Neuronal stem cell (in vitro differentiated cells): ENCODE results near the gene COL12A1.

Experiments
- DNase-seq: peaks from one replicate; pipeline ENCODE4 v3.0.0-alpha.2; 2013; ENCODE audit warnings: low spot score
- H2AFZ ChIP-seq: one replicate; pipeline ENCODE4 v1.6.1; 2013; ENCODE audit warnings: mild to moderate bottlenecking, low read length, inconsistent platforms
- H2AK5ac ChIP-seq: 2 replicates; pipeline ENCODE4 v1.6.1; 2013; ENCODE audit warnings: low read depth, mild to moderate bottlenecking, inconsistent platforms, low read length, moderate library complexity, mixed read lengths
- H2BK120ac ChIP-seq: 2 replicates; pipeline ENCODE4 v1.6.1; 2013; ENCODE audit warnings: low read depth, mild to moderate bottlenecking, inconsistent platforms, low read length, moderate library complexity, mixed read lengths
- H2BK12ac ChIP-seq: one replicate; pipeline ENCODE4 v1.6.1; 2013; ENCODE audit warnings: low read length, inconsistent platforms
- H2BK15ac ChIP-seq: 2 replicates; pipeline ENCODE4 v1.6.1; 2013; ENCODE audit warnings: mild to moderate bottlenecking, low read length, inconsistent platforms, mixed read lengths
- H2BK5ac ChIP-seq: one replicate; pipeline ENCODE4 v1.6.1; 2013; ENCODE audit warnings: inconsistent platforms, mild to moderate bottlenecking, low read length, moderate library complexity
- H3K14ac ChIP-seq: one replicate; pipeline ENCODE4 v1.6.1; 2013; ENCODE audit warnings: low read length, inconsistent platforms
- H3K18ac ChIP-seq: 2 replicates; pipeline ENCODE4 v1.6.1; 2013; ENCODE audit warnings: low read length, inconsistent platforms
- H3K23ac ChIP-seq: 2 replicates; pipeline ENCODE4 v1.6.1; 2013; ENCODE audit warnings: low read depth, mild to moderate bottlenecking, mixed read lengths, low read length, inconsistent platforms; ENCODE audit not compliant: poor library complexity
- H3K27ac ChIP-seq: replicated peaks from 3 replicates; pipeline ENCODE4 v1.5.1; 2013; ENCODE audit warnings: low read length, inconsistent platforms
- H3K27me3 ChIP-seq, 3 experiments: 2 replicates each; pipeline ENCODE4 v1.6.1; 2013; ENCODE audit warnings: low read length in 3 of 3, mild to moderate bottlenecking in 2 of 3, inconsistent platforms in 1 of 3, low read depth in 1 of 3, mixed read lengths in 1 of 3, moderate library complexity in 1 of 3; ENCODE audit not compliant: control insufficient read depth in 3 of 3, insufficient read depth in 3 of 3
- H3K36me3 ChIP-seq, 2 donors: replicated peaks in 1 of 2; 2 replicates each; pipeline ENCODE4 v1.6.1; 2013; ENCODE audit warnings: low read length in 2 of 2; ENCODE audit not compliant: control insufficient read depth in 2 of 2, insufficient read depth in 2 of 2
- H3K4ac ChIP-seq: 2 replicates; pipeline ENCODE4 v1.6.1; 2013; ENCODE audit warnings: inconsistent platforms, mild to moderate bottlenecking, low read length, moderate library complexity
- H3K4me1 ChIP-seq, 2 donors: 1 replicate in 1 of 2; 2 replicates in 1 of 2; pipeline ENCODE4 v1.6.1; 2013; ENCODE audit warnings: low read length in 2 of 2, low read depth in 1 of 2; ENCODE audit not compliant: control insufficient read depth in 2 of 2, insufficient read depth in 1 of 2
- H3K4me2 ChIP-seq: one replicate; pipeline ENCODE4 v1.6.1; 2013; ENCODE audit warnings: mild to moderate bottlenecking, low read length, inconsistent platforms; ENCODE audit not compliant: insufficient read depth, poor library complexity, severe bottlenecking
- H3K4me3 ChIP-seq, 2 donors: 2 replicates each; pipeline ENCODE4 v1.5.1; 2013; ENCODE audit warnings: low read length in 2 of 2, mild to moderate bottlenecking in 2 of 2, inconsistent platforms in 1 of 2, moderate library complexity in 1 of 2
- H3K79me1 ChIP-seq: one replicate; pipeline ENCODE4 v1.6.1; 2013; ENCODE audit warnings: low read depth, mild to moderate bottlenecking, inconsistent platforms, low read length, moderate library complexity
- H3K9ac ChIP-seq: one replicate; pipeline ENCODE4 v1.6.1; 2013; ENCODE audit warnings: mild to moderate bottlenecking, low read depth, low read length, inconsistent platforms; ENCODE audit not compliant: poor library complexity
- H3K9me3 ChIP-seq, 2 donors: replicated peaks in 1 of 2; 2 replicates each; pipeline versions ENCODE3 to v1.6.1; 2013; ENCODE audit warnings: low read length in 2 of 2, mild to moderate bottlenecking in 2 of 2, inconsistent platforms in 1 of 2, low read depth in 1 of 2, mixed read lengths in 1 of 2, moderate library complexity in 1 of 2; ENCODE audit not compliant: control insufficient read depth in 2 of 2, insufficient read depth in 1 of 2
- H4K8ac ChIP-seq: one replicate; pipeline ENCODE4 v1.6.1; 2013; ENCODE audit warnings: low read depth, mild to moderate bottlenecking, inconsistent platforms, low read length, moderate library complexity
- H4K91ac ChIP-seq: one replicate; pipeline ENCODE4 v1.6.1; 2013; ENCODE audit warnings: low read length, low read depth, mild to moderate bottlenecking, inconsistent platforms; ENCODE audit not compliant: poor library complexity
- WGBS, 2 donors: extraction: QIAGEN DNeasy Blood & Tissue Kit; methylation state at CpG; one replicate each; pipeline ENCODE4 v1.1.7; 2013; ENCODE audit warnings: missing lambda C conversion rate in 2 of 2, mixed read lengths in 1 of 2; ENCODE audit not compliant: insufficient read length in 2 of 2, insufficient replicate concordance in 1 of 2; ENCODE audit errors: extremely low coverage in 2 of 2; 5-methylcytosine and 5-hydroxymethylcytosine counted together

COL12A1 gene

GRCh38 chr6:75220357-75220756, 14.5 kb upstream of the COL12A1 start:
- no peak overlapping the region for H2BK5ac ChIP-seq
- H2BK12ac ChIP-seq: no peak overlapping the region
- H2AFZ ChIP-seq: no peak overlapping the region
- no peak overlapping the region for H3K18ac ChIP-seq
- H3K79me1 ChIP-seq: no peaks in the 10 kb centered on the region
- H4K8ac ChIP-seq: no peak overlapping the region
- no peak overlapping the region for H3K4me2 ChIP-seq
- H2BK15ac ChIP-seq: no peak overlapping the region
- H3K9ac ChIP-seq: no peak overlapping the region
- peaks cover 2 to 3% of the 10 kb centered on the region in 2 donors for H3K4me1 ChIP-seq
- H3K4me3 ChIP-seq: no peak overlapping the region
- H3K23ac ChIP-seq: no peak overlapping the region
- H4K91ac ChIP-seq: no peak overlapping the region
- H3K27ac ChIP-seq: no peak overlapping the region
- DNase-seq: no peak
- no peak overlapping the region for H2BK120ac ChIP-seq
- H2AK5ac ChIP-seq: no peak overlapping the region
- no peak overlapping the region for H3K4ac ChIP-seq
- no peaks in the 10 kb centered on the region for H3K36me3 ChIP-seq
- no peaks in the 10 kb centered on the region for H3K9me3 ChIP-seq
- H3K27me3 ChIP-seq: peaks cover 0 to 13% (median 0%) of the 10 kb centered on the region in 3 experiments
- no CpG with 5 or more reads among the region's 1 CpG for WGBS, 2 donors
- H3K14ac ChIP-seq: no peak overlapping the region

GRCh38 chr6:75219263-75219662, 13.4 kb upstream of the COL12A1 start:
- Histone ChIP-seq H2AFZ (no peak overlapping the region), H4K91ac (no peak overlapping the region), H3K4me1 (peaks cover 2 to 3% of the 10 kb centered on the region in 2 donors), H4K8ac (no peak overlapping the region), H2BK12ac (no peak overlapping the region), H3K9ac (no peak overlapping the region), H3K18ac (no peak overlapping the region), H3K4me3 (no peak overlapping the region), H3K23ac (no peak overlapping the region), H2BK15ac (no peak overlapping the region), H3K36me3 (no peaks in the 10 kb centered on the region), H3K14ac (no peak overlapping the region), H3K27ac (no peak overlapping the region), H3K9me3 (no peaks in the 10 kb centered on the region), H3K79me1 (no peaks in the 10 kb centered on the region), H2BK5ac (no peak overlapping the region), H3K27me3 (peaks cover 0 to 13% (median 0%) of the 10 kb centered on the region in 3 experiments), H3K4ac (no peak overlapping the region), H3K4me2 (no peak overlapping the region), H2BK120ac (no peak overlapping the region), H2AK5ac (no peak overlapping the region)
- no CpG with 5 or more reads among the region's 3 CpGs for WGBS, 2 donors
- DNase-seq: no peak

- Histone ChIP-seq H3K27ac (no peak overlapping the region), H3K14ac (no peak overlapping the region), H4K91ac (no peak overlapping the region), H3K27me3 (peaks cover 0 to 13% (median 0%) of the 10 kb centered on the region in 3 experiments), H2AFZ (no peak overlapping the region), H3K4me1 (peaks cover 0 to 3% of the 10 kb centered on the region in 2 donors), H3K9ac (no peak overlapping the region), H2AK5ac (no peak overlapping the region), H4K8ac (no peak overlapping the region), H3K4ac (no peak overlapping the region), H2BK12ac (no peak overlapping the region), H3K4me3 (no peak overlapping the region), H2BK120ac (no peak overlapping the region), H3K4me2 (no peak overlapping the region), H3K9me3 (no peaks in the 10 kb centered on the region), H3K23ac (no peak overlapping the region), H3K79me1 (no peaks in the 10 kb centered on the region), H2BK15ac (no peak overlapping the region), H2BK5ac (no peak overlapping the region), H3K36me3 (no peaks in the 10 kb centered on the region), H3K18ac (no peak overlapping the region)
- WGBS, 2 donors: no CpG with 5 or more reads among the region's 4 CpGs
- no peak for DNase-seq
These were observed 11.3 kb upstream of the COL12A1 start for GRCh38 chr6:75217193-75217592.

GRCh38 chr6:75215291-75215690, 9.4 kb upstream of the COL12A1 start:
- Histone ChIP-seq H3K18ac (no peak overlapping the region), H3K4me2 (no peak overlapping the region), H2BK12ac (no peak overlapping the region), H2AK5ac (no peak overlapping the region), H3K27me3 (peaks cover 0 to 18% (median 0%) of the 10 kb centered on the region in 3 experiments), H2BK5ac (no peak overlapping the region), H3K9ac (no peak overlapping the region), H4K8ac (no peak overlapping the region), H3K27ac (no peak overlapping the region), H3K4me3 (peak overlapping the region in 1 of 2 donors; percentile 37), H3K23ac (no peak overlapping the region), H3K9me3 (no peaks in the 10 kb centered on the region), H2BK120ac (no peak overlapping the region), H2AFZ (no peak overlapping the region), H3K36me3 (no peaks in the 10 kb centered on the region), H3K79me1 (no peaks in the 10 kb centered on the region), H4K91ac (no peak overlapping the region), H2BK15ac (no peak overlapping the region), H3K14ac (no peak overlapping the region), H3K4ac (no peak overlapping the region), H3K4me1 (peaks cover 0 to 3% of the 10 kb centered on the region in 2 donors)
- no peak for DNase-seq
- WGBS, 2 donors: no CpG with 5 or more reads among the region's 4 CpGs
